Superior temporal gyrus (tissue), 1 donor: ENCODE measurements around the gene CREBL2.

Experiments used
- DNase-seq: peaks from one replicate; pipeline ENCODE4 v3.0.0-alpha.2; 2016; ENCODE audit errors: extremely low spot score

The CREBL2 gene

DNA sequence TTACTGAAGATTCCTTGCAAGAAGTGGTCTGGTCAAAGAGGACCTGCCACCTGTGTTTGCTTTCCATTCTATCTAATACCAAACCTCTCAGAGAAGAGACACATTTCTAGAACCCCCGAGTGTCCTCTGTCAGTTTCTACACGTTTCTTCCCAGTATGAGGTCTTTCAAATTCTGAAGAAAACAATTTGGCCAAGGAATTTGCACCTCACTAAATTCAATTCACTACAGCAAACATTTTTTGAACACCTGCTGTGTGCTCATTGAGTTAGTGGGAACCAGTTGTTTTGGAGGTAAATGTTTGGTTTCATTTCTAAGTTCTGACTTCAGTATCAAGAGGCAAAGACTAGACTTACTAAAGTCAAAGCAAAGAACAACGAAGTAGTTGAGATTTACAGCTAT, 64.9 kb downstream of the CREBL2 start:
- no peak for DNase-seq

DNA sequence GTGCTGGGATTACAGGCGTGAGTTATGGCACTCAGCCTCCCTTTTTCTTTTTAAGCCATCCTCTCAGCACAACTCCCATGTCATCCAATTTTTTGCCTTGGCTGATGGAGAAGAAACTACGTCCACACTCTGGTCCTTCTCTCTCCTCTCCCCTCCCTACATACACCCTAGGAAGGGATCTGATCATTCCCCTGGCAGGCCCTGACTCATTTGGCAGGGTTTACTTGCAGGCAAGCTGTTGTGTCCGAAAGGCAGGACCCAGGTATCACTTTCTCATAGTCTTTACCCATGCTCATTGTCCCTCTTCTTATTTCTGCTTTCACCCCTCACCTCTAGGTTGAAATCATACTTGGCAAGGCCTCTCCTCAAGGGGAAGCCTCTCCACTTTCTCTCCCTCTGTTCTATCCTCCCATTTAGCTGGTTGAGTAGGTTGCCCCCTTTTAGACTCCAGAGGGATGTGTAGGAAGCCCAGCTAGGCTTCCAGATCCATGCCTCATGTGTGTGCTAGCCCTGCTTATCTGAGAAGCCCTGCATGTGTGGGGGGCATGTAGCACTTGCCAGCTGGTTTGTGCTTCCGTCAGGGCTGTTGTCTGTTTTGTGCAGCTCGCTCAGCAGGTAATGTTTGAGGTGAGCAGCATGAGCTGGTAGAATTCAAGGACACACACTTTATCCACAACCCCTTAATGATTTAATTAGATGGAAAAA, 69.5 kb downstream of the CREBL2 start:
- no peak for DNase-seq

DNA sequence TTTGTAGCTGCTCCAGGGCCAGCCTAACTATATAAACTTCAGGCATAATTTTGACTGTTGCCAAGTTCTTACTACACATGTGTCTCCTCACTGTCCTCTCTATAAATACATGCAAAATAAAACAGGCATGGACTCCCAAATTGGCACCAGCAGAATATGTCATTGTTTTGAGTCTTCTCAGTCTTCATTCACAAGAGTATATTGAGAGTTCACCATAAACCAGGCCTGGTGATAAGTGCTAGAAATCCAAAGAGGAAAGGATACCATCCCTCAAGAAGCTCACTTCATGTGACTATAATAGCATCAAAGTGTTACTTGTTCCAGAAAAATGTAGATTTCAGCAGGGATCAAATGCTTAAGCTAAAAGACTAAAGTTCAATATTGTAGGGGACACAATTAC, 70.6 kb downstream of the CREBL2 start:
- DNase-seq, result no peak

DNA sequence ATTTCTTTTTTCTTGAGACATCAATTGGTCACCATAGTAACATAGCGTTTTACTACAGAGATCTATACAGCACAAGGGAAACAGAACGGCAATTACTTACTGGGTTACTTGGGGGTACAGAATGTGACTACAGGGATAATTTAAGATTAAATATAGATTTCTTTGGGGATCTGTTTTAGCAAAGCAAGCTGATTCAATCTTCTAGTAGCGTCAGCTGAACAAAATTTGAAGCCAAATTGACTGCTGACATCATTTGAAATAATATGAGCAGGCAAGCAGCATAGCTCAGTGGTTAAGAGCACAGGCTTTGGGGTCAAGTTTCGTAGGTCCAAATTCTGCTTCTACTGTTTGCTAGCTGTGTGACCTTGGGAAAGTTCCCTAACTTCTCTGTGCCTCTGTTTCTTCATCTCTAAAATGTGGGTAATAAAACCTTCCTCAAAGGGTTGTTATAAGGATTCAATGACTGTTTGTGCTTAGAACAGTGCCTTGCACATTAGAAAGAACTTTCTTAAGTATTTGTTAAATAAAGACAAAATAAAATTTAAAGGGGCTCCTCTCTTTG, 71.5 kb downstream of the CREBL2 start:
- no peak for DNase-seq

DNA sequence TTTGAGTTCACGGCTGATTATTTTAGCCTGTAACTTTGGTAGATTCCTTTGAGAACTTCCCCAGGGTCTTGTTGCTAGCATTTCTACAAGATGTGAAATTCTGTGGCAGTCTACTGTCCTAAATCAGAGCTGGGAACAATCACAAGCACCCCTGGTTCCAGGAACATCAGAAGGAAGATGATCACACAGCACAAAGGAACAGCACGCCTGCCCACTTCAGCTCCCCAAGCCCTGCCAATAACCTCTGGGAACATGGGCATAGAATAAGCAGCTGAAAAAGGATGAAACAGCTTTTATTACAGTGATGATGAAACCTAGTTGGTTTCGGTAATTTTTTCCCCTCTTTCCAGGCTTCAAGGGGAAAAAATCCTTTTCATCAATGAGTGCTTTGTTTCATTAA, 72.0 kb downstream of the CREBL2 start:
- DNase-seq, result peak; percentile 59

DNA sequence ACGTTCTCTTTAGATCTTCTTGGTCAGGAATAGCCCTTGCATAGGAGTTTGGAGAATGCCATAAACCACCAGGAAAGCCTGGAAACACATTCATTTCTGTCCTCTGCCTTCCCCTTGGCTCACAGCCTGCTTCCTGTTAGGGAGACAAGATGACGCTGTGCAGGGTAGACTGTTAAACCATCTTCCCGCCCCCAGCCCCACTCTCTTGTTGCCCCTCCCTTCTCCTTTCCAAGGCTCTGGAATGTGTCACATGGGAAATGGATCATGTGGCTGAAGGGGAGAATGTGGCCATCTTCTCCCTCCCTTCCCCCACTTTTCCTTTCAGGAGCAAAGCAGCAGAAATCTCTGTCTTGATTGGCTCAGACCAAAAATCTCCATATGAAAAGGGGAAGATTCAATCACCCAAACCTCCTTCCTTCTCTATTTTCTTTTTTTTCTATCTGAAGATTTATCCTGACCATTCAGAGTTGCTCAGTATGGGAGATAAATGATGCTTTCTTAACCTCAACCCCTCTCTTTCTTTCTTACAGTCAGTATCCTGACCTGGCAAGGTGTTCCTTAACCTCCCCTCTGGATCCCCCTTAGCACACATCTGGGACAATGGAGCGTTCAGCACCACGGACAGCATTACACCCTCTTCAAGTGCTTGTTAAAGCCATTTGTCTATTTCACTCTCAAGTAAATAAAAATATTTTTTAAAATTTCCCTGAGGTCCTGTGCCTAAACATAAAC, 72.9 kb downstream of the CREBL2 start:
- DNase-seq, result peak; percentile 89

DNA sequence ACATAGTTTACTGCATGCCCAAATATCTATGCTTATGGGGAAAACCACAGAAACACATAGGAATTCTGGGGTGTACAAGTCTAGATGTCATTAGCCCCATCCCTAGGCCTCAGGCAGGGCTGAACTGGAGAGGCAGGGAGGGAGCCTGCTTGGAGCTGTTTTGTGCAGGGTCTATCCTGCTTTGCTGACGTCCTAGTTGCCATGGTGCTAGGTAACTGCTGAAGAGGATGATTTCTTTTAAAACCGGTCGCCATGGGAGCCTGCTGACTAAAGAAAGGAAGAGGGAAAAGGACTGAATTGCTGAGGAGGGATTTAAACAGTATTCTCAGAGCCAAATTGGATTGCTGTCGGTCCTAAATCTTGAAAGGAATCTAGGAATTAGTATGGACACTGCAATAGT, 73.6 kb downstream of the CREBL2 start:
- DNase-seq, result peak; percentile 62

DNA sequence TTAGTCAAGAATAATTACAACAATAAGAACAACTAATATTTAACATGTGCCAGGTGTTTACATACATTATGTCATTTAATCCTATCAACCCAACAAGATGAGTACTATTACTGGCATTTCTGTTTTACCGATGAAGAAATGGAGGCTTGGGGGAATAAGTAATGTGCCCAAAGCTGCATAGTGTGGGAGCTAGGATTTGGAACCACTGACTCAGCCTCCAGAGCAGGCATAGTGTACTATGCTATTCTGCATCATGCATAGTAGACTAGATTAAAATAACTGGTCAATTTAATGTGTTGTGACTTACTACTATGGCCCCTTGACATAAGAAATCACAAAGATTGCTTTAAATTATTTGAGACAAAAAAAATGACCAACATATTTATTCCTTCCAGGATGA, 74.8 kb downstream of the CREBL2 start:
- no peak for DNase-seq

DNA sequence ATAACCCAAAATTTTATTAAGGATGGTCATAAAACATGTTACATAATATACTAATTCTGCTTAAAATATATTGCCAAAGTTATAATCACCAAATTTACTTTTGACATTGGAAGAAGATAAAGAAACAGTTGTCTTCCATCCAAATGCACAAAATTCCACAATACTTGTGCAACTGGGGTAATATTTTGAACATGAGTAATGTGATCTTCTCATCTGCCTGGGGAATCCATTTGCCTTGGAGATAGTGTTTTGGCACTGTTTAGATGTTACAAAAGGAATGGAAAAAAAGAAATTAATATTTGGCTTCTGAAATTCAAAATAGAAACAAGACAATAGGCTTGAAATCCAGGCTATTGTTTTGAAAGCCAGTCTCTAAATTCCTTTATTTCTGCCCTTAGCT, 75.2 kb downstream of the CREBL2 start:
- no peak for DNase-seq

DNA sequence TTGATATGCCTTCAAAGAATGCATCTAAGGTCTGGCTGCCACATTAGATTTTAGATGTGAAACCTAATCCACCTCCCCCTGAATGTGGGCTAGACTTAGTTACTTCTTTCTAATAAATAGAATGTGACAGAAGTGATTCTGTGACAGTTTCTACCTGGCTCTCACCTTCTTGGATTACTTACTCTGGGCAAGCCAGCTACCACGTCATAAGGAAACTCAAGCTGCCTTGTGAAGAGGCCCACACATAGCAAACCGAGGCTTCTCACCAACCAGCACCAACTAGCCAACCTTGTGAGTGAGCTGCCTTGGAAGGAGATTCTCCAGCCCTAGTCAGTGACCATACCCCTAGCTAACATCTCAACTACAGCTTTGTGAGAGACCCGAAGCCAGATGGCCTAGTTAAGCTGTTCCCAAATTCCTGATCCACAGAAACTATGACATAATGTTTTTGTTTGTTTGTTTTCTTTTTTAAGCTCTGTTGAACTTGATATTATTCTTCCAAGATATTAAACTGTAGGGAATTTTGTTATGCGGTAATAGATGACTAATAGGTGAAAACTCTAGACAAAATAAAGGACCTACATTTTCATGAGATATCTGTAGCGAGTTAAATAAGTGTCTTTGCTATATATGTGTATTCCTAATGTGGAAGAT, 78.1 kb downstream of the CREBL2 start:
- no peak for DNase-seq

DNA sequence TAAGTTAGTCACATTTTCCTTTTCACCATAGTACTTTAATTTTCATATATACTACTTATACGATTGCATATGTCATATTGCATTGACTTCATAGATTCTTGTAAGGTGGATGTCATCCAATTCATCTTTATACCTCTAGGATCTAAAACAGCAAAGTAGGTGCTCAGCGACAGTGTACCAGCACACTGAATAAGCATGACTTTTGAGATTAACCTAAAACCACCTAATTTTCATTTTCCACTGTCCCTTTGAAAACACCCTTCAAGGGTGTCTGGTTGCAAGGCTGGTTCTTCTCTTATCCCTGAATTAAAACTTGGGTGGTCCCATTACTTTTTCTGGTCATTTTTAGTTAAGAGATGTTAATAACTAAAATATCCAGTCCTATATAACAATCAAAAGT, 79.9 kb downstream of the CREBL2 start:
- no peak for DNase-seq

DNA sequence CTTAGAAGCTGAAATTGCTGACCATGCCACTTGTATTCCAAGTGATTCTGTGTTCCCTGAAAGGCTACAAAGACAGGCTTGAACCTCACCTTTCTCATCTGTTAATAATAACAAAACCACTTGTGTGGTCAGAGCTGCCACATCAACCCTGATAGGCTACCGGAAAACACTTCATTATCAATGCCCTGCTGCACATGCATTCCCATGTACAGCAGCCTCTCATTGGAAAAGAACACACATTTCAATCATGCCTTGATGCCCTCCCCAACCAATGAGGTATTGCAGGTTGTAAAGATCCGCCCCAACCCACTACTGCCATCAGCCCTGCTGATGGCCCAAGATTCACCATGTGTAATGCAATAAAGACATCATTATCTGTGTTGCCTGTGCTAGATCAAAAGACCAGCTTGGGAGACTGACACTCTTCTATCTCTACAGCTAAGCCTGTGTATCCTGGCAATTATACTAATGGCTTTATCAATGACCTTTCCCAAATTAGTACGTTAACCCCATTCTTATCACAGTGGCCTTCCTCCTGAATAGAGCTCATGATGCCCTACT, 81.5 kb downstream of the CREBL2 start:
- no peak for DNase-seq
